Stimulated activated CD4-positive, alpha-beta T cell treated with anti-CD3 and anti-CD28 coated beads, Interleukin-15, amount 100 ng/mL, for 24 hours (primary cell): ENCODE data around the gene GLS2.
"Not testable (repeated sequence)": the region's sequence is repeated elsewhere in the genome, so short reads cannot be mapped to it uniquely, and the experiment has no call there.

Source experiments
- DNase-seq: peaks from one replicate; pipeline ENCODE4 v3.0.0-alpha.2; 2020

Gene GLS2

GRCh38 chr12:56488041-56488955, at the start of gene GLS2:
TSS of gene GLS2 (minus strand) at chr12:56488161. CDS start at chr12:56488118, 43 bp downstream.
- DNase-seq = peak; percentile 77

DNA sequence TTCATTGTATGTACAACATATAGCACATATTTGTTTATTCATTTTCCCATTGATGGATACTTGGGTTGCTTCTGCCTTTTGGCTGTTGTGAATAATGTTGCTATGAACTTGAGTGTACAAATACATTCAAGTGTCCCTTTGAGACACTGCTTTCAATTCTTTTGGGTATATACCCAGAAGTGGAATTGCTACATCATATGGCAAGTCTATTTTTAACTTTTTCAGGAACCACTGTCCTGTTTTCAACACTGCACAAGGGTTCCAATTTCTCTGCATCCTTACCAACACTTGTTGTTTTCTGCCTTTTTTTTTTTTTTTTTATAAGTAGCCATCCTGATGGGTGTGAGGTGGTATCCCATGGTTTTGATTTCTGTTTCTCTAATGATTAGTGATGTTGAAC, 49.6 kb upstream of the GLS2 start:
- DNase-seq = no peak

DNA sequence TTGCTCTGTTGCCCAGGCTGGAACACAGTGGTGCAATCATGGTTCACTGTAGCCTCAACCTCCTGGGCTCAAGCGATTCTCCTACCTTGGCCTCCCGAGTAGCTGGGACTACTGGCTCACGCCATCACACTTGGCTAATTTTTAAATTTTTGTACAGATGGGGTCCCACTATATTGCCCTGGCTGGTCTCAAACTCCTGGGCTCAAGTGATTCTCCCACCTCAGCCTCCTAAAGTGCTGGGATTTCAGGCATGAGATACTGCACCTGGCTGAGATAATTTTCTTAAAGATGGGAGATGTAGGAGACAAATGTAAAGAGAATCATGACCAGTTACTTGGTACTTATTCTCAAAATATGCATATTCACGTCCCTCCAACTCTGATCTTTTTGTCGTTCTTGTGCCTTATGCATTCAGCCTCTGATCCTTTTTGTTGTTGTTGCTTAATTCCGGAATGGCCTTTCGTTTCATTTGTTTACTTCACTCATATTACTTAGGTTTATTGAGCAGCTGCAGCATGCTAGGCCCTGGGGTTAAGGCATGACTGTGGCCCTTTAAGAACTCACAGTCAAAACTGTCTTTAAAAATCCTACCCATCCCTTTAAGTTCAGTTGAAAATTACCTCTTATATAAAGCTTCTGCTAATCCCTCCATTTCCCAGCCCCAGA, 42.6 kb upstream of the GLS2 start:
- no peak for DNase-seq

- DNase-seq = no peak
These were observed 41.7 kb upstream of the GLS2 start for GRCh38 chr12:56529656-56530055.

- DNase-seq = no peak
These were observed 40.9 kb upstream of the GLS2 start for GRCh38 chr12:56528846-56529245.

- DNase-seq = no peak
These were observed 34.6 kb upstream of the GLS2 start for GRCh38 chr12:56522411-56523193.

GRCh38 chr12:56521590-56522371, 33.8 kb upstream of the GLS2 start, which contains the start of gene RBMS2:
TSS of gene RBMS2 (plus strand) at chr12:56521820. CDS start at chr12:56522024, 204 bp downstream.
- peak; percentile 16 for DNase-seq

DNA sequence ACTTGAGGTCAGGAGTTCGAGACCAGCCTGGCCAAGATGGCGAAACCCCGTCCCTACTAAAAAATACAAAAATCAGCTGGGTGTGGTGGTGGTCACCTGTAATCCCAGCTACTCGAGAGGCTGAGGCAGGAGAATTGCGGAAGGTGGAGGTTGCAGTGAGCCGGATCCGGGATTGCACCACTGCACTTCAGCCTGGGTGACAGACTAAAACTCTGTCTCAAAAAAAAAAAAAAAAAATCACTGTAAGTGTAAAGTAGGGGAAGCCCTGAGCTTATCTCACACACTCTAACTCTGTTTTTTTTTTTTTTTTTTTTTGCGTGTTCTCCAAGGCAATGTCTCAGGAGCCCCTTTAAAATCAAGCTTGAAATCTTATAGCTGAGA, 33.2 kb upstream of the GLS2 start:
- DNase-seq = no peak

- no peak for DNase-seq
These were observed 32.5 kb upstream of the GLS2 start for GRCh38 chr12:56520506-56520905.

DNA sequence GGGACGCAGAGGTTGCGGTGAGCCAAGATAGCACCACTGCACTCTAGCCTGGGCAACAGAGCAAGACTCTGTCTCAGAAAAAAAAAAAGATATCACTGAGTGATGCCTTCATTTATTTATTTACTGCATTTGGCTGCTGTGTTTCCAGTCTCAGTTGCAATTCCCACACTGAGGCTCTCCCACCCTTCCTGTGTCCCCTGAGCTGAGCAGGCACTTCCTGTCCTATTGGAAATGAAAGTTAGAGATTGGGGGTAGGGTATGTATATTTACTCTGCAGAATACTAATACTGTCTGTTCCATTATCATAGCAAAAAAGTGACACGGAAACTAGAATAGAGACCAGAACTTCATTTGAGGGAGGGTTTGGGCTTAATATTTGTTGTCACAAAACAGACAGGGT, 32.1 kb upstream of the GLS2 start:
- no peak for DNase-seq

DNA sequence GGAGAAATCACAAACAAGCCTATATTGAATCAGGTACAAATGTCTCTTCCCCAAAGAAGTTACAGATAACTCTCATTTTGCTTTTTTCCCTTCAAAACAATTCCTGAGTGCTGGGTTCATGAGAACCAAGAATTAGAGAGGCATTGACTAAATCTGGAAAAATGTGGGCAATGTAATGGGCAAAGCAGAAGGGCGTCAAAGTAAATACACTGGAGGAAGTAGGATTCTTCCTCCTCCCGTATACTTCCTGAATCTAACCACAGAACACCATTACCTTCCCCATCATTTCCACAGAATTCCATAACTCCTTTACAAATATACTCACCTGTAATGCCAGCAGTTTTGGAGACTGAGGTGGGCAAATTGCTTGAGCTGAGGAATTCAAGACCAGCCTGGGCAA, 30.6 kb upstream of the GLS2 start:
- DNase-seq = no peak

DNA sequence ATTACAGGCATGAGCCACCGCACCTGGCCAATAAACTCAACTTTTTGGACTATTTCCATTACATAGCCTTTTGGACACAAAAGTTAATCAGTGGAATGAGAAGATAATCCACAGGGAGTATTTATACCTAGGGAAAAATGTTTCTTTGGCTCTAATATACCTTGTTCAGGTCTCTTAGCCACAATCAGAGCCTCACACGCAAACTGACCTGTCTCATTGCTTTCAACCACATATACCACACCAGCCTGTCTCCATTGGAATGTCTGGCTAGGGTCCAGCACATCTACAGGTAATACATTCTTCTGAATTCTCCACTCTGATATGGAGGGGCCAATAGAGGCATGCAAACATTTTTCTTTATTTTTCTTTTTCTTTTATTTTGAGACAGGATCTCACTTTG, 29.9 kb upstream of the GLS2 start:
- DNase-seq = no peak

GRCh38 chr12:56514014-56514318, 26.0 kb upstream of the GLS2 start:
- DNase-seq = not testable (repeated sequence)

- no peak for DNase-seq
These were observed 22.8 kb upstream of the GLS2 start for GRCh38 chr12:56510786-56511185.

DNA sequence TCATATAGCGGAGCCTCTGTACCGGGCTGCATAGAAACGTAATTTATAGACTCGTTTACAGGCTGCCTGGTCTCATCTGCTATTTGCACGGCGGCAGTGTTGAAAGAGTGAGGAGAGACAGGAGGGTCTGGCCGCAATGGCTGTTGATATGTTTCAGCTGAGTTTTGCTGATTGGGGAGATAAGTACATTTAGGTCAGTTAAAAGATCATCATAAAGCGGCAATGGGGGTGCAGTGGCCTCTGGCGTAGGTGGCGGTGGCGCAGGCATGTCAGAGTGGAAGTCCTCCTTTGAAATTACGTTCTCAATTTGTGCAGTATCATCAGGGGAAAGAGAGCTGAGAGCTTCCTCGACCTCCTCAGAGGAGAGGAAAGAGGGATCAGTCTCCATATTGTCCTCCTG, 11.9 kb upstream of the GLS2 start:
- not testable (repeated sequence) for DNase-seq

DNA sequence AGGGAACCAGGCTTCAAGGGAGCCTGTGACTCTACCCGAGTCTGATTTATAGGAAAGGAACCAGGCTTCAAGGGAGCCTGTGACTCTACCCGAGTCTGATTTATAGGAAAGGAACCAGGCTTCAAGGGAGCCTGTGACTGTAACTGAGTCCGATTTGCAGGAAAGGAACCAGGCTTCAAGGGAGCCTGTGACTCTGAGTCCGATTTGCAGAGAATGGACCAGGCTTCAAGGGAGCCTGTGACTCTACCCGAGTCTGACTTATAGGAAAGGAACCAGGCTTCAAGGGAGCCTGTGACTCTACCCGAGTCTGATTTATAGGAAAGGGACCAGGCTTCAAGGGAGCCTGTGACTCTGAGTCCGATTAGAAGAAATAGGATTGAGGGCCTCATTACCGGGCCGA, 11.5 kb upstream of the GLS2 start:
- not testable (repeated sequence) for DNase-seq

DNA sequence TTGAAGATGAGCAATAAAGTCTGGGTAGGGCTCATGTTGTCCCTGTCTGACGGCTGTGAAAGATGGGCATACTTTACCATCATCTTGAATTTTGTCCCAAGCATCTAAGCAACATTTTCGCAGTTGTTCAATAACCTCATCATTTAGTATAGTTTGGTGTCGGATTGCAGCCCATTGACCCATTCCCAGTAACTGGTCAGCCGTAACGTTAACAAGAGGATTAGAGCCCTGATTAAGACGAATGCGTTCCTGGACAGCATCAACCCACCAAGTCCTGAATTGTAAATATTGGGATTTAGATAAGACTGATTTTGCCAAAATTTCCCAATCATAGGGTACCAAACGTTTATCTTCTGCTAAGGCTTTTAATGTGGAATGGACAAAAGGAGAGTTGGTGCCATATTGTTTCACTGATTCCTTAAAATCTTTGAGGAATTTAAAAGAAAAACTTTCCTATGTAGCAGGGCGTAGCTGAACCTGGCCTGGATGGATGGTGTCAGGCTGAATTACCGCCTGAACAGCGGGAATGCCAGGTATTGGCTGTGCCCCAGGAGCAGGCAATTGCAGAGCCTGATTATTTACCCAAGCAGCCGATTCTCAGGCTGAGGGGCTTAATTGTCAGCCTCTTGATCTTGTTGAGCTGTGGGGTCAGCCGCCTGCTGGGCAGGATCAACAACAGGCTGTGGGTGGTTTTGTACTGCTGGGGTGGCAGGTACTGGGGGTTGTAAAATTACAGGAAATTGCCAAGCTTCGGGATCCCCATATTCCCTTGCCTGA, 10.4 kb upstream of the GLS2 start:
- DNase-seq = not testable (repeated sequence)

- peak; percentile 76 for DNase-seq
These were observed 8.7 kb upstream of the GLS2 start for GRCh38 chr12:56496704-56497103.

DNA sequence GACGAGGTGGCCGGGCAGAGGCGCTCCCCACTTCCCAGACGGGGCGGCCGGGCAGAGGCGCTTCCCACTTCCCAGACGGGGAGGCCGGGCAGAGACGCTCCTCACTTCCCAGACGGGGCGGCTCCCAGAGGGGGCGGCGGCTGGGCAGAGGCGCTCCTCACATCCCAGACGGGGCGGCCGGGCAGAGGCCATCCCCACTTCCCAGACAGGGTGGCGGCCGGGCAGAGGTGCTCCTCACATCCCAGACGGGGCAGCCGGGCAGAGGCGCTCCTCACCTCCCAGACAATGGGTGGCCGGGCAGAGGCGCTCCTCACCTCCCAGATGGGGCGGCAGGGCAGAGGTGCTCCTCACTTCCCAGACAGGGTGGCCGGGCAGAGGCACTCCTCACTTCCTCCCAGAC, 6.5 kb upstream of the GLS2 start:
- DNase-seq = not testable (repeated sequence)

DNA sequence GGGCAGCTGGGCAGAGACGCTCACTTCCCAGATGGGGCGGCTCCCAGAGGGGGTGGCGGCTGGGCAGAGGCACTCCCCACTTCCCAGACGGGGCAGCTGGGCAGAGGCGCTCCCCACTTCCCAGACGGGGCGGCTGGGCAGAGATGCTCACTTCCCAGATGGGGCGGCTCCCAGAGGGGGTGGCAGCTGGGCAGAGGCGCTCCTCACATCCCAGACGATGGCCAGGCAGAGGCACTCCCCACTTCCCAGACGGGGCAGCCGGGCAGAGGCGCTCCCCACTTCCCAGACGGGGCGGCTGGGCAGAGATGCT, 6.1 kb upstream of the GLS2 start:
- DNase-seq = not testable (repeated sequence)

- DNase-seq = not testable (repeated sequence)
These were observed 5.6 kb upstream of the GLS2 start for GRCh38 chr12:56493409-56494105.
